Vagina (tissue), 2 donors: ENCODE results near the gene IMMP1L.

ENCODE experiments used
- POLR2A ChIP-seq, 2 donors: fragments of 450-650 bp; IDR thresholded peaks; one replicate each; pipeline ENCODE4 v1.6.1; 2017; ENCODE audit warnings: antibody characterized with exemption in 2 of 2, mild to moderate bottlenecking in 2 of 2, moderate library complexity in 2 of 2
- POLR2AphosphoS5 ChIP-seq, 2 donors: sonication (generic); formaldehyde crosslinking; IDR thresholded peaks; one replicate each; pipeline ENCODE4 v1.9.0; 2017; ENCODE audit warnings: antibody characterized with exemption in 2 of 2, mild to moderate bottlenecking in 2 of 2, low read depth in 1 of 2; ENCODE audit not compliant: insufficient read depth in 1 of 2
- TF ChIP-seq, protein P1 (sequence below), 3 experiments: fragments of 450-650 bp in 2 of 3; fragments of 200-600 bp in 1 of 3; sonication (generic) in 1 of 3; IDR thresholded peaks; one replicate each; pipeline ENCODE4 v1.5.1; 2017 to 2019; ENCODE audit warnings: antibody characterized with exemption in 3 of 3, mild to moderate bottlenecking in 2 of 3, moderate library complexity in 2 of 3

DNA sequence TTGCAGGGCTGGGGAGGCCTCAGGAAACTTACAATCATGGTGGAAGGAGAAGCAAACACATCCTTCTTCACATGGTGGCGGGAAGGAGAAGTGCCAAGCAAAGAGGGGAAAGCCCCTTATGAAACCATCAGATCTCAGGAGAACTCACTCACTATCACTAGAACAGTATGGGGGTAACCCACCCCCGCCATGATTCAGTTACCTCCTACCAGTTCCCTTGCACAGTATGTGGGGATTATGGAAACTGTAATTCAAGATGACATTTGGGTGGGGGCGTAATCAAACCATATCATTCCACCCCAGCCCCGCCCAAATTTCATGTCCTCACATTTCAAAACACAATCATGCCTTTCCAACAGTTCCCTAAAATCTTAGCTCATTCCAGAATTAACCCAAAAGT, 16.2 kb downstream of the IMMP1L start:
- no peak for TF ChIP-seq POLR2A (IDR thresholded peaks at IDR 0.05)
- TF ChIP-seq, protein P1, sequence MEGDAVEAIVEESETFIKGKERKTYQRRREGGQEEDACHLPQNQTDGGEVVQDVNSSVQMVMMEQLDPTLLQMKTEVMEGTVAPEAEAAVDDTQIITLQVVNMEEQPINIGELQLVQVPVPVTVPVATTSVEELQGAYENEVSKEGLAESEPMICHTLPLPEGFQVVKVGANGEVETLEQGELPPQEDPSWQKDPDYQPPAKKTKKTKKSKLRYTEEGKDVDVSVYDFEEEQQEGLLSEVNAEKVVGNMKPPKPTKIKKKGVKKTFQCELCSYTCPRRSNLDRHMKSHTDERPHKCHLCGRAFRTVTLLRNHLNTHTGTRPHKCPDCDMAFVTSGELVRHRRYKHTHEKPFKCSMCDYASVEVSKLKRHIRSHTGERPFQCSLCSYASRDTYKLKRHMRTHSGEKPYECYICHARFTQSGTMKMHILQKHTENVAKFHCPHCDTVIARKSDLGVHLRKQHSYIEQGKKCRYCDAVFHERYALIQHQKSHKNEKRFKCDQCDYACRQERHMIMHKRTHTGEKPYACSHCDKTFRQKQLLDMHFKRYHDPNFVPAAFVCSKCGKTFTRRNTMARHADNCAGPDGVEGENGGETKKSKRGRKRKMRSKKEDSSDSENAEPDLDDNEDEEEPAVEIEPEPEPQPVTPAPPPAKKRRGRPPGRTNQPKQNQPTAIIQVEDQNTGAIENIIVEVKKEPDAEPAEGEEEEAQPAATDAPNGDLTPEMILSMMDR (IDR thresholded peaks at IDR 0.05), result no peak
- TF ChIP-seq POLR2AphosphoS5 (IDR thresholded peaks at IDR 0.05; ENCODE audit: insufficient read depth in 1 of 2, low read depth in 1 of 2), result no peak
